Loucy (cell line): ENCODE measurements around the gene CLNK.

Experiments
- H2AFZ ChIP-seq: fragments of 200-600 bp; sonication (generic); 2 replicates; pipeline ENCODE4 v1.6.0; 2016; ENCODE audit warnings: antibody characterized with exemption, mild to moderate bottlenecking, low read length, moderate library complexity
- H3F3A ChIP-seq: fragments of 200-600 bp; 2 replicates; pipeline ENCODE4 v1.6.0; 2016; ENCODE audit warnings: antibody characterized with exemption, low read depth, mild to moderate bottlenecking
- H3K27me3 ChIP-seq: fragments of 200-600 bp; sonication (generic); 2 replicates; pipeline ENCODE4 v1.6.1; 2014; ENCODE audit warnings: low read length, mild to moderate bottlenecking; ENCODE audit not compliant: insufficient read depth, poor library complexity, severe bottlenecking
- H3K36me3 ChIP-seq: fragments of 200-600 bp; sonication (generic); 2 replicates; pipeline ENCODE4 v1.6.1; 2016; ENCODE audit warnings: low read length; ENCODE audit not compliant: insufficient read depth
- H3K4me1 ChIP-seq: fragments of 200-600 bp; sonication (generic); 2 replicates; pipeline ENCODE4 v1.5.1; 2014; ENCODE audit warnings: low read length, mild to moderate bottlenecking; ENCODE audit not compliant: insufficient read depth, poor library complexity, severe bottlenecking
- H3K4me2 ChIP-seq: fragments of 200-600 bp; sonication (generic); 2 replicates; pipeline ENCODE4 v1.6.0; 2014; ENCODE audit warnings: antibody characterized with exemption, low read length, low read depth, mild to moderate bottlenecking; ENCODE audit not compliant: poor library complexity, severe bottlenecking
- H3K4me3 ChIP-seq: fragments of 200-600 bp; sonication (generic); 2 replicates; pipeline ENCODE4 v1.5.1; 2014; ENCODE audit warnings: low read length, mild to moderate bottlenecking, mixed read lengths; ENCODE audit not compliant: poor library complexity, severe bottlenecking
- H3K79me2 ChIP-seq: fragments of 200-600 bp; sonication (generic); 2 replicates; pipeline ENCODE4 v1.6.1; 2014; ENCODE audit warnings: low read length; ENCODE audit not compliant: insufficient read depth
- H3K9ac ChIP-seq: fragments of 200-600 bp; sonication (generic); 2 replicates; pipeline ENCODE4 v1.6.0; 2014; ENCODE audit warnings: mild to moderate bottlenecking, low read depth, low read length, moderate library complexity; ENCODE audit not compliant: poor library complexity, severe bottlenecking
- H3K9me2 ChIP-seq: fragments of 200-600 bp; sonication (generic); replicated peaks from 2 replicates; pipeline ENCODE4 v1.6.1; 2016; ENCODE audit warnings: low read depth, low read length, mixed read lengths
- H3K9me3 ChIP-seq: fragments of 200-600 bp; sonication (generic); 2 replicates; pipeline ENCODE4 v1.6.1; 2014; ENCODE audit warnings: mild to moderate bottlenecking, antibody characterized with exemption, low read length, low read depth; ENCODE audit not compliant: insufficient read depth
- H4K20me1 ChIP-seq: fragments of 200-600 bp; sonication (generic); 2 replicates; pipeline ENCODE4 v1.6.0; 2014; ENCODE audit warnings: antibody characterized with exemption, low read length, mild to moderate bottlenecking; ENCODE audit not compliant: insufficient read depth, poor library complexity, severe bottlenecking
- CTCF ChIP-seq: fragments of 200-600 bp; sonication (generic); conservative IDR thresholded peaks from 2 replicates; pipeline ENCODE4 v1.5.1; 2014; ENCODE audit warnings: mild to moderate bottlenecking, antibody characterized with exemption, low read length
- EZH2phosphoT487 ChIP-seq: fragments of 200-600 bp; IDR thresholded peaks from 2 replicates; pipeline ENCODE4 v1.6.1; 2018; ENCODE audit warnings: antibody characterized with exemption, mild to moderate bottlenecking, moderate library complexity, borderline replicate concordance

CLNK gene

GRCh38 chr4:10577508-10578426 lies 106.8 kb downstream of the CLNK start:
- no peak for TF ChIP-seq EZH2phosphoT487
- TF ChIP-seq CTCF = no peak
- Histone ChIP-seq H4K20me1 (no peaks in the 10 kb centered on the region), H3K9me2 (no peaks in the 10 kb centered on the region), H3K9me3 (no peaks in the 10 kb centered on the region), H3K9ac (no peak overlapping the region), H3K27me3 (no peaks in the 10 kb centered on the region), H3K4me2 (no peak overlapping the region), H3F3A (no peaks in the 10 kb centered on the region), H2AFZ (no peak overlapping the region), H3K36me3 (no peaks in the 10 kb centered on the region), H3K4me1 (peaks cover 19% of the 10 kb centered on the region), H3K79me2 (no peaks in the 10 kb centered on the region), H3K4me3 (no peak overlapping the region)

GRCh38 chr4:10577018-10577417 lies 107.5 kb downstream of the CLNK start:
- H3K9me2 ChIP-seq = no peaks in the 10 kb centered on the region
- H3K79me2 ChIP-seq = no peaks in the 10 kb centered on the region
- no peak for TF ChIP-seq CTCF
- no peak for TF ChIP-seq EZH2phosphoT487
- H3K36me3 ChIP-seq = no peaks in the 10 kb centered on the region
- H3K9ac ChIP-seq = no peak overlapping the region
- H3K4me2 ChIP-seq = no peak overlapping the region
- no peaks in the 10 kb centered on the region for H3K27me3 ChIP-seq
- H4K20me1 ChIP-seq = no peaks in the 10 kb centered on the region
- peaks cover 19% of the 10 kb centered on the region for H3K4me1 ChIP-seq
- no peaks in the 10 kb centered on the region for H3F3A ChIP-seq
- no peak overlapping the region for H2AFZ ChIP-seq
- H3K9me3 ChIP-seq = no peaks in the 10 kb centered on the region
- no peak overlapping the region for H3K4me3 ChIP-seq

GRCh38 chr4:10576236-10576635 lies 108.3 kb downstream of the CLNK start:
- Histone ChIP-seq H3K4me2 (no peak overlapping the region), H3F3A (no peaks in the 10 kb centered on the region), H3K9ac (no peak overlapping the region), H3K27me3 (no peaks in the 10 kb centered on the region), H4K20me1 (no peaks in the 10 kb centered on the region), H3K79me2 (no peaks in the 10 kb centered on the region), H2AFZ (no peak overlapping the region), H3K9me2 (no peaks in the 10 kb centered on the region), H3K4me1 (peaks cover 11% of the 10 kb centered on the region), H3K9me3 (no peaks in the 10 kb centered on the region), H3K4me3 (no peak overlapping the region), H3K36me3 (no peaks in the 10 kb centered on the region)
- TF ChIP-seq EZH2phosphoT487 (no peak), CTCF (no peak)
